ENCODE data around the gene SEBOX.

SEBOX gene

GRCh38 chr17:28318759-28319597 is 46.0 kb downstream of the SEBOX start, which contains the start of gene TMEM97 (continued):
- TF ChIP-seq, protein P1, sequence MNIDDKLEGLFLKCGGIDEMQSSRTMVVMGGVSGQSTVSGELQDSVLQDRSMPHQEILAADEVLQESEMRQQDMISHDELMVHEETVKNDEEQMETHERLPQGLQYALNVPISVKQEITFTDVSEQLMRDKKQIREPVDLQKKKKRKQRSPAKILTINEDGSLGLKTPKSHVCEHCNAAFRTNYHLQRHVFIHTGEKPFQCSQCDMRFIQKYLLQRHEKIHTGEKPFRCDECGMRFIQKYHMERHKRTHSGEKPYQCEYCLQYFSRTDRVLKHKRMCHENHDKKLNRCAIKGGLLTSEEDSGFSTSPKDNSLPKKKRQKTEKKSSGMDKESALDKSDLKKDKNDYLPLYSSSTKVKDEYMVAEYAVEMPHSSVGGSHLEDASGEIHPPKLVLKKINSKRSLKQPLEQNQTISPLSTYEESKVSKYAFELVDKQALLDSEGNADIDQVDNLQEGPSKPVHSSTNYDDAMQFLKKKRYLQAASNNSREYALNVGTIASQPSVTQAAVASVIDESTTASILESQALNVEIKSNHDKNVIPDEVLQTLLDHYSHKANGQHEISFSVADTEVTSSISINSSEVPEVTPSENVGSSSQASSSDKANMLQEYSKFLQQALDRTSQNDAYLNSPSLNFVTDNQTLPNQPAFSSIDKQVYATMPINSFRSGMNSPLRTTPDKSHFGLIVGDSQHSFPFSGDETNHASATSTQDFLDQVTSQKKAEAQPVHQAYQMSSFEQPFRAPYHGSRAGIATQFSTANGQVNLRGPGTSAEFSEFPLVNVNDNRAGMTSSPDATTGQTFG (tag by site-specific recombination; IDR thresholded peaks at IDR 0.05; ENCODE audit: borderline replicate concordance), result no peak
- TF ChIP-seq ZNF623 (tag by site-specific recombination; IDR thresholded peaks at IDR 0.05) (no peak), ZBTB48 (tag by site-specific recombination; IDR thresholded peaks at IDR 0.05) (0 out of 2 replicates have a peak, but pooled peaks have one; percentile 24), ZNF416 (tag by site-specific recombination; IDR thresholded peaks at IDR 0.05) (no peak; the same call in 1 of the 2 replicates), ZFP69B (tag by site-specific recombination; IDR thresholded peaks at IDR 0.05) (peak; percentile 48; the same call in 1 of the 2 replicates), KLF16 (tag by site-specific recombination; IDR thresholded peaks at IDR 0.05) (peak; percentile 43; the same call in 1 of the 2 replicates), ZNF837 (tag by site-specific recombination; IDR thresholded peaks at IDR 0.05) (no peak), ZBTB7A (tag by site-specific recombination; IDR thresholded peaks at IDR 0.05; ENCODE audit: low read depth) (peak; percentile 87; the same call in 1 of the 2 replicates), ZNF549 (tag by site-specific recombination; IDR thresholded peaks at IDR 0.05) (no peak), ZNF311 (tag by site-specific recombination; IDR thresholded peaks at IDR 0.05; ENCODE audit: borderline replicate concordance) (no peak), ZNF155 (tag by site-specific recombination; IDR thresholded peaks at IDR 0.05) (no peak), ZNF169 (tag by site-specific recombination; IDR thresholded peaks at IDR 0.05) (no peak), GFI1B (tag by site-specific recombination; IDR thresholded peaks at IDR 0.05) (peak; percentile 29; the same call in 1 of the 2 replicates), PRDM1 (tag by site-specific recombination; IDR thresholded peaks at IDR 0.05) (no peak), ZNF514 (tag by site-specific recombination; IDR thresholded peaks at IDR 0.05) (no peak), ZNF2 (tag by site-specific recombination; IDR thresholded peaks at IDR 0.05) (peak; percentile 55), ZNF366 (tag by site-specific recombination; conservative IDR thresholded peaks at IDR 0.05) (peak; percentile 56), KLF9 (tag by site-specific recombination; IDR thresholded peaks at IDR 0.05; ENCODE audit: low read depth) (peak; percentile 53; the same call in 1 of the 2 replicates), ZNF629 (tag by site-specific recombination; IDR thresholded peaks at IDR 0.05) (peak; percentile 40; the same call in 1 of the 2 replicates), HOXC10 (CRISPR knock-in tag; IDR thresholded peaks at IDR 0.05) (no peak), HOXA7 (CRISPR knock-in tag; IDR thresholded peaks at IDR 0.05; ENCODE audit: borderline replicate concordance) (no peak), ZNF776 (tag by site-specific recombination; IDR thresholded peaks at IDR 0.05; ENCODE audit: borderline replicate concordance) (no peak), WT1 (tag by site-specific recombination; IDR thresholded peaks at IDR 0.05) (peak; percentile 38; the same call in 1 of the 2 replicates), ZNF585B (tag by site-specific recombination; IDR thresholded peaks at IDR 0.05) (no peak), GLI4 (tag by site-specific recombination; IDR thresholded peaks at IDR 0.05) (peak; percentile 89; the same call in 1 of the 2 replicates), ZFP41 (tag by site-specific recombination; IDR thresholded peaks at IDR 0.05; ENCODE audit: borderline replicate concordance) (no peak), ZNF555 (tag by site-specific recombination; conservative IDR thresholded peaks at IDR 0.05) (no peak), ZNF768 (tag by site-specific recombination; IDR thresholded peaks at IDR 0.05) (no peak)
- TF ChIP-seq, protein P2, sequence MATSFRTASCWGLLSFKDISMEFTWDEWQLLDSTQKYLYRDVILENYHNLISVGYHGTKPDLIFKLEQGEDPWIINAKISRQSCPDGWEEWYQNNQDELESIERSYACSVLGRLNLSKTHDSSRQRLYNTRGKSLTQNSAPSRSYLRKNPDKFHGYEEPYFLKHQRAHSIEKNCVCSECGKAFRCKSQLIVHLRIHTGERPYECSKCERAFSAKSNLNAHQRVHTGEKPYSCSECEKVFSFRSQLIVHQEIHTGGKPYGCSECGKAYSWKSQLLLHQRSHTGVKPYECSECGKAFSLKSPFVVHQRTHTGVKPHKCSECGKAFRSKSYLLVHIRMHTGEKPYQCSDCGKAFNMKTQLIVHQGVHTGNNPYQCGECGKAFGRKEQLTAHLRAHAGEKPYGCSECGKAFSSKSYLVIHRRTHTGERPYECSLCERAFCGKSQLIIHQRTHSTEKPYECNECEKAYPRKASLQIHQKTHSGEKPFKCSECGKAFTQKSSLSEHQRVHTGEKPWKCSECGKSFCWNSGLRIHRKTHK (tag by site-specific recombination; IDR thresholded peaks at IDR 0.05), result no peak
- TF ChIP-seq, protein P3, sequence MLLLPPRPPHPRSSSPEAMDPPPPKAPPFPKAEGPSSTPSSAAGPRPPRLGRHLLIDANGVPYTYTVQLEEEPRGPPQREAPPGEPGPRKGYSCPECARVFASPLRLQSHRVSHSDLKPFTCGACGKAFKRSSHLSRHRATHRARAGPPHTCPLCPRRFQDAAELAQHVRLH (tag by site-specific recombination; IDR thresholded peaks at IDR 0.05), result 0 out of 2 replicates have a peak, but pooled peaks have one; percentile 38
- TF ChIP-seq, protein P4, sequence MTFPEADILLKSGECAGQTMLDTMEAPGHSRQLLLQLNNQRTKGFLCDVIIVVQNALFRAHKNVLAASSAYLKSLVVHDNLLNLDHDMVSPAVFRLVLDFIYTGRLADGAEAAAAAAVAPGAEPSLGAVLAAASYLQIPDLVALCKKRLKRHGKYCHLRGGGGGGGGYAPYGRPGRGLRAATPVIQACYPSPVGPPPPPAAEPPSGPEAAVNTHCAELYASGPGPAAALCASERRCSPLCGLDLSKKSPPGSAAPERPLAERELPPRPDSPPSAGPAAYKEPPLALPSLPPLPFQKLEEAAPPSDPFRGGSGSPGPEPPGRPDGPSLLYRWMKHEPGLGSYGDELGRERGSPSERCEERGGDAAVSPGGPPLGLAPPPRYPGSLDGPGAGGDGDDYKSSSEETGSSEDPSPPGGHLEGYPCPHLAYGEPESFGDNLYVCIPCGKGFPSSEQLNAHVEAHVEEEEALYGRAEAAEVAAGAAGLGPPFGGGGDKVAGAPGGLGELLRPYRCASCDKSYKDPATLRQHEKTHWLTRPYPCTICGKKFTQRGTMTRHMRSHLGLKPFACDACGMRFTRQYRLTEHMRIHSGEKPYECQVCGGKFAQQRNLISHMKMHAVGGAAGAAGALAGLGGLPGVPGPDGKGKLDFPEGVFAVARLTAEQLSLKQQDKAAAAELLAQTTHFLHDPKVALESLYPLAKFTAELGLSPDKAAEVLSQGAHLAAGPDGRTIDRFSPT (tag by site-specific recombination; IDR thresholded peaks at IDR 0.05), result peak; percentile 45
- TF ChIP-seq, protein P5, sequence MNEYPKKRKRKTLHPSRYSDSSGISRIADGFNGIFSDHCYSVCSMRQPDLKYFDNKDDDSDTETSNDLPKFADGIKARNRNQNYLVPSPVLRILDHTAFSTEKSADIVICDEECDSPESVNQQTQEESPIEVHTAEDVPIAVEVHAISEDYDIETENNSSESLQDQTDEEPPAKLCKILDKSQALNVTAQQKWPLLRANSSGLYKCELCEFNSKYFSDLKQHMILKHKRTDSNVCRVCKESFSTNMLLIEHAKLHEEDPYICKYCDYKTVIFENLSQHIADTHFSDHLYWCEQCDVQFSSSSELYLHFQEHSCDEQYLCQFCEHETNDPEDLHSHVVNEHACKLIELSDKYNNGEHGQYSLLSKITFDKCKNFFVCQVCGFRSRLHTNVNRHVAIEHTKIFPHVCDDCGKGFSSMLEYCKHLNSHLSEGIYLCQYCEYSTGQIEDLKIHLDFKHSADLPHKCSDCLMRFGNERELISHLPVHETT (tag by site-specific recombination; IDR thresholded peaks at IDR 0.05), result peak; percentile 50; the same call in 1 of the 2 replicates

Data from HEK293 (cell line).